ENCODE measurements around the gene CKAP4.
"Not testable (repeated sequence)": the region's sequence is repeated elsewhere in the genome, so short reads cannot be mapped to it uniquely, and the experiment has no call there.

The CKAP4 gene, protein sequence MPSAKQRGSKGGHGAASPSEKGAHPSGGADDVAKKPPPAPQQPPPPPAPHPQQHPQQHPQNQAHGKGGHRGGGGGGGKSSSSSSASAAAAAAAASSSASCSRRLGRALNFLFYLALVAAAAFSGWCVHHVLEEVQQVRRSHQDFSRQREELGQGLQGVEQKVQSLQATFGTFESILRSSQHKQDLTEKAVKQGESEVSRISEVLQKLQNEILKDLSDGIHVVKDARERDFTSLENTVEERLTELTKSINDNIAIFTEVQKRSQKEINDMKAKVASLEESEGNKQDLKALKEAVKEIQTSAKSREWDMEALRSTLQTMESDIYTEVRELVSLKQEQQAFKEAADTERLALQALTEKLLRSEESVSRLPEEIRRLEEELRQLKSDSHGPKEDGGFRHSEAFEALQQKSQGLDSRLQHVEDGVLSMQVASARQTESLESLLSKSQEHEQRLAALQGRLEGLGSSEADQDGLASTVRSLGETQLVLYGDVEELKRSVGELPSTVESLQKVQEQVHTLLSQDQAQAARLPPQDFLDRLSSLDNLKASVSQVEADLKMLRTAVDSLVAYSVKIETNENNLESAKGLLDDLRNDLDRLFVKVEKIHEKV

GRCh38 chr12:106247674-106248311, at the start of gene CKAP4:
Gene CKAP4 (minus strand): TSS chr12:106248020. CDS start chr12:106247851, 169 bp downstream.
- intact Hi-C loops (cut with DNase I), result loop anchor here (5.0 kb wide), 2 partner anchors 55 to 110 kb away; partner anchors contain the start of genes POLR3B and TCP11L2

DNA sequence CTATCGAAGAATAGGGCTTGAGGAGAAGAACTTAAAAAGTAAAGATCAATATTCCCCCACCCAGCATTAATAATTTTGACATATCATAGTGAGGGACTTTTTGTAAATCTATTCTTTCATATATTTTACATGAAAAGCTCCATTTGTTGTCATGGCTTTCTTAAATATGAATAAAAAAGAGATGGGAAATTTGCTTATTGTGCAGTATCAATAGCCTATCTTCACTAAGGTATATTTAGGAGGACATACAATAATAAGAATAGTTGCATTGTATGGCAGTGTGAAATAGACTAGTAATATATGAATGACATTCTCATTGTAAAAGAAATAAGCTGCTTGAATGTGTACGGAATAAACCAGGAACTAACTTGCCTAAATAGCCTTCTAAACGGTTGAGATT, 49.3 kb upstream of the CKAP4 start:
- no peak for DNase-seq
- intact Hi-C loops (cut with DNase I), result no loop called here

More at GRCh38 chr12:106247674-106248311, at the start of gene CKAP4:
- DNase-seq, result peak in 38 of 42 donors; percentile 22 to 78 (median 54)

DNA sequence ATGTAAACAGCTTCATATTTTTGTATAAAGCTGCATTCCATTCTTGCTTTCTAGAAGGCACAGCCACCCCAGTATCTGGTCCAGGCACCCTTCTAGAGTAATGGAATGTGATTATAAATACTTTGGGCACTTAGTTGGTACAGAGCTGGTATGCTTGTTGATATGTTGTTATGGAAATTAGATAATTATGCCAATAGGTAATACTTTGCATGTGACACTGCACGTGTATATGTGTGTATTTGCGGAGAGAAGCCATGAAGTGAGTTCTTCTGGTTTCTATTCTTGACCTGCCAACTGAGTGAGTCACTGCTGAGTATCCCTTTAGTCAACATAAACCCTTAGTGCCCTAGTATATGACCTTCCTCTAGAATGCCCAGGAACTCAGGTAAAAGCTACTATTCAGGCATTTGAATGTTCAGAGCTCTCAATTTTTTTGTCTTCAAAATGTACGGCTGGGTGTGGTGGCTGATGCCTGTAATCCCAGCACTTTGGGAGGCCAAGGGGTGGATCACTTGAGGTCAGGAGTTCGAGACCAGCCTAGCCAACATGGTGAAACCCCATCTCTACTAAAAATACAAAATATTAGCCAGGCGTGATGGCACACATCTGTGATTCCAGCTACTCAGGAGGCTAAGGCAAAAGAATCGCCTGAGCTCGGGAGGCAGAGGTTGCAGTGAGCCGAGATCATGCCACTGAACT, 48.5 kb upstream of the CKAP4 start:
- intact Hi-C loops (cut with DNase I), result no loop called here
- no peak for DNase-seq

DNA sequence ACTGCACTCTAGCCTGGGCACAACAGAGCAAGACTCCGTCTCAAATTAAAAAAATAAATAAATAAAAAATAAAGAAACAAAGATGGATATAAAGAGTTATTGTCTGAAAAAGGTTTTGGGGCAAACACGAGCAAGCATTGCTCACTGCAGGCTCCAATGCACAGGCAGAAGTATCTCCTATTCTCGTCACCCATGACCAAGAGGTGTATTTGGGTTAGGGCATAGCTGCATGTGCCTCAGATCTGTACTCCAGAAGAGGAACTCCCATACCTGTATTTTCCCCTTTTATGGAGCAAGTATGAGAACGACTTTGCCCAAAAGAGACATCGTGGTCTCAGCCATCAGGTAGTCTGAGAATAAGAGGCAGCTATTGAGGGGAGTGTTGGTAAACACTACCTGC, 44.5 kb upstream of the CKAP4 start:
- no peak for DNase-seq
- intact Hi-C loops (cut with DNase I), result no loop called here

DNA sequence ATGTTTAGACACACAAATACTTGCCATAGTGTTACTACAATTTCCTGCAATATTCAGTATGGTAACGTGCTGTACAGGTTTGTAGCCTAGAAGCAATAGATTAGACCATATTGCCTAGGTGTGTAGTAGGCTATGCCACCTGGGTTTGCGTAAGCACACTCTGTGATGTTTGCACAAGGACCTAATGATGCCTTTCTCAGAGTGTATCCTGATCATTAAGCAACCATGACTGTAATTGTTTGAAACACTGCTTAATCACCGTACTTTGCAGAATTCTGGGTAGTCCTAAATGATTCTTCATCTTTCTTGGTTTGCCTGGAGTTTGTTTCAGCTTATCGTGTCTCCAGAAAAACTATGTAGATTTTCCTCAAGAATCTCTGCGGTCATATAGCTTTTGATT, 43.5 kb upstream of the CKAP4 start:
- intact Hi-C loops (cut with DNase I), result no loop called here
- DNase-seq, result no peak

- intact Hi-C loops (cut with DNase I), result no loop called here
- no peak for DNase-seq
These were observed 42.8 kb upstream of the CKAP4 start for GRCh38 chr12:106290666-106291065.

- no peak for DNase-seq
- intact Hi-C loops (cut with DNase I), result no loop called here
These were observed 41.4 kb upstream of the CKAP4 start for GRCh38 chr12:106289196-106289681.

- intact Hi-C loops (cut with DNase I), result no loop called here
- DNase-seq, result no peak
These were observed 40.8 kb upstream of the CKAP4 start for GRCh38 chr12:106288494-106289195.

DNA sequence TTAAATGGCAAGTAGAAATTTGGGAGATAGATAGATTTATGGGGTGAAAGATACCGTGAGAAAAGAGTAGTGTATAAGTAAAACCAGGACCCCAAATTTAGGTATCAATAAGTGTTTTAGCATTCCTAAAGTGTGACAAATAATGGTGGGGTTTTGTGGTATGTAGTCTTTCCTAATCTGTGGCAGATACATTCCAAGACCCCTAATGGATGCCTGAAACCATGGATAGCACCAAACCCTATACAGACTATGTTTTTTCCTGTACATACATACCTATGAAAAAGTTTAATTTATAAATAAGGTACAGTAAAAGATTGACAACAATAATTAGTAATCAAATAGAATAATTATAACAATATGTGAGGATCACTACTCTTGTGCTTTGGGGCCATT, 40.3 kb upstream of the CKAP4 start:
- no peak for DNase-seq
- intact Hi-C loops (cut with DNase I), result no loop called here

DNA sequence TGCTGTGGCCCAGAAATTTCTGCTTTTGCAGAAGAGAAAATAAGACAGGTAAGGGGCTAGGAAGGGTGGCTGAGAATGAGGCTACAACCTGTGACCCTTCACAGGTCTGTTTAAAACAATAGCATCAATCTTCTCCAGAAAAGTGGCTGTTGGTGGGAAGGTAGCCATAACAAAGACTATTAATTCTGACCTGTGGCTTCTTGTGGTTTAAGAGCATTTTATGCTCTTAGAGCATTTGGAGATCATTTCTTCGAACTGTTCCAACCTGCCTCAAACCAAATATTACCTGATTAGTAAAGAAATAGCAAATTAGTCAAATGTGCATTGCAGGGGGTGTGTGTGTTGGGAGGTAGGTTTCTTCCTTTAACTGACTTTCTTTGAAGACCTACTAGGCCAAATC, 39.5 kb upstream of the CKAP4 start:
- DNase-seq, result no peak
- intact Hi-C loops (cut with DNase I), result no loop called here

- intact Hi-C loops (cut with DNase I); DNase-seq: not testable (repeated sequence)
These were observed 38.8 kb upstream of the CKAP4 start for GRCh38 chr12:106286576-106287162.

DNA sequence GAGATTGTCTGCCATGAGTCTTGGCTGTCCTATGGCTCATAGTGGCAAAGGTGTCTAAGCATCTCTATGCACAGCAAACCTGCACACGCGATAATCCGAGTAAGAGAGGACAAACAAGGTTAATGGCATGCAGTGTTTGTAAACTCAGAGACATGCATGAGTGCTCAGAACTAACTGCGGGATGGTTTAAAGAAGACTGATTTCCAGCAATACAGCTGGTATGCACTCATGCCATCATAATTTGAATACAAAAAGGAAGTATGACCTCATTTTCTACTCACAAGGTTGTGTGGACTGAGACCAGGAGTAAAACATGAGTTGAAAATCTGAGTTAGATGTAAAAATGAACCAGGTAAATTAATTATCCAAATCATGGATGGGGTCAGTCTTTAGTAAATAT, 38.2 kb upstream of the CKAP4 start:
- intact Hi-C loops (cut with DNase I), result no loop called here
- no peak for DNase-seq

DNA sequence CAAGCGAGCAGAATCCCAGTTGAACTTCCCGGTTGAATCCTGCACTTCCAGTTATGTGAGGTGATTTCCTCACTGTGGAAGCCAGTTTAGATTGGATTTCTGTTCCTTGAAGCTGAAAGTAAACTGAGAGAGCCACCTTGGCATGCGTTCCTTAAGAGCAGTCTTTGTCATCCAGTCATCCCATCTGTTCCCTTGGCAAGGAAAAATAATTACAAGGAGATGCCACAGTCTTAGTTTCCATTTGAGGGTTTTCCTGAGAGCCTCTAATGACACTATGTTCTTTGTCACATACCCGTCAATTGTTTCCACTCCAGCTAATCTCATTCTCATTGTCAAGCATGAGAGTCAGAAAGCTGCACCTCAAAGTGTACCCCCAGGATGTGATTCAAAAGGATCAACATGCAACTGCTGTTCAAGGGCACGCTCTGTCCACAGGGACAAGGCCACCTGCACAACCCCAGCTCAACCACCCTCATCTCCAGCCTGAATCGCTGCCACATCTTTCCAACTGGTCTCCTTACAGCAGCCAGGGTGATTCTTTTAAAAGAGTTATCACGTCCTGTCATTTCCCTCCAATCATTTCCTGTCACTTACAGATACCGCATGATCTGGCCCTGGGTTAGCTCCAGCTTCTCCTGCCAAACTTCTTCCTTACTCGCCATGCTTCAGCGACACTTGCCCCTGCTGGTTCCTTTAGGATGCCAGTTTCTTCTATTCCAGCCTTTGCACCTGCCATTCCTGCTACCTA, 36.7 kb upstream of the CKAP4 start:
- intact Hi-C loops (cut with DNase I), result no loop called here
- DNase-seq, result no peak

- peak in 3 of 42 donors; percentile 20 to 28 (median 20) for DNase-seq
- intact Hi-C loops (cut with DNase I), result no loop called here
These were observed 34.8 kb upstream of the CKAP4 start for GRCh38 chr12:106282457-106283097.

- DNase-seq, result no peak
- intact Hi-C loops (cut with DNase I), result no loop called here
These were observed 34.0 kb upstream of the CKAP4 start for GRCh38 chr12:106281804-106282203.

- no peak for DNase-seq
- intact Hi-C loops (cut with DNase I), result no loop called here
These were observed 33.4 kb upstream of the CKAP4 start for GRCh38 chr12:106281056-106281782.

DNA sequence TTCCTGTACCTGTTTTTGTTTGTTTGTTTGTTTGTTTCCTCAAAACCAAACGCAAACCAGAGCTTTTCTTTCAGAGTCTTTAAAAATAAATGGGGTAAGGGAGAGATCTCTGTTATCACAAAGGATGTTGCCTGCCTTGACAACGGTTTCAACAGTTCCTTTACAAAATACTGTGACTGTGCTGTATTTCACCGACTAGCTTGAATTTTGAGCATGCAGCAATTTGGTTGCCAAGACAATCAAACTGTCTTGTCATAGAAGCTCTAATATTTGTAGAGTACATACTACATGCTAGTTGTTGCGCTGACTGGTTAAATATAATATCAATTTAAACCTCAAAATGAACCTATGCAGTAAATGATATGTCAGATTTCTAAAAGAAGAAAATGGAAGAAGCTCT, 32.3 kb upstream of the CKAP4 start:
- intact Hi-C loops (cut with DNase I), result no loop called here
- peak in 4 of 42 donors; percentile 2 to 33 (median 14) for DNase-seq

Measured in head of caudate nucleus (tissue), 42 donors.